Cardiac ventricle fibroblast (primary cell): ENCODE data around the gene HAPSTR1. TPM values are rescaled to one million over a fixed set of nuclear protein-coding genes. Genes with fewer than 3 reads are reported as not detected.

Source experiments
- total RNA-seq: library from RNA; depleted of rRNA; stranded (reverse); fragments of >200 nt; gene quantifications from 2 replicates; pipeline ENCODE4 v1.2.3, GENCODE V29; 2015

HAPSTR1 gene
- total RNA-seq: 48.4 and 48.5 TPM in 2 replicates

GRCh38 chr16:9090960-9091866, at the start of gene HAPSTR1:
Gene HAPSTR1, plus strand, starts transcription at chr16:9091644. Its CDS starts 401 bp downstream, at chr16:9092045.

Other genes with a start within 250 kb of the HAPSTR1 start
- 91.6 and 125 TPM in 2 replicates for gene CARHSP1, start 222.6 kb upstream of the HAPSTR1 start, total RNA-seq
- gene LITAFD, start 209.3 kb upstream of the HAPSTR1 start, total RNA-seq: not detected in 2 replicates
- 43.8 and 44.1 TPM in 2 replicates for gene USP7, start 127.7 kb upstream of the HAPSTR1 start, total RNA-seq